GM06990 (cell line): ENCODE results near the gene MRPL18.
"Not testable (repeated sequence)": the region's sequence is repeated elsewhere in the genome, so short reads cannot be mapped to it uniquely, and the experiment has no call there.

Experiments used
- DNase-seq: peaks from one replicate; pipeline ENCODE4 v3.0.0-alpha.2; 2011; ENCODE audit not compliant: insufficient read length; ENCODE audit errors: extremely low read depth
- H3K27me3 ChIP-seq: replicated peaks from 2 replicates; pipeline ENCODE4 v1.6.0; 2011; ENCODE audit warnings: low read length; ENCODE audit not compliant: control insufficient read depth, insufficient read depth
- H3K36me3 ChIP-seq: 2 replicates; pipeline ENCODE4 v1.5.1; 2011; ENCODE audit warnings: low read length; ENCODE audit not compliant: control insufficient read depth, insufficient read depth
- H3K4me3 ChIP-seq: replicated peaks from 2 replicates; pipeline ENCODE4 v1.5.1; 2011; ENCODE audit warnings: low read depth, mild to moderate bottlenecking, control low read depth, low read length
- CTCF ChIP-seq: IDR thresholded peaks from 2 replicates; pipeline ENCODE4 v1.5.1; 2011; ENCODE audit warnings: low read length, control low read depth, mild to moderate bottlenecking, inconsistent platforms; ENCODE audit not compliant: insufficient read depth, poor library complexity, severe bottlenecking

Gene MRPL18

DNA sequence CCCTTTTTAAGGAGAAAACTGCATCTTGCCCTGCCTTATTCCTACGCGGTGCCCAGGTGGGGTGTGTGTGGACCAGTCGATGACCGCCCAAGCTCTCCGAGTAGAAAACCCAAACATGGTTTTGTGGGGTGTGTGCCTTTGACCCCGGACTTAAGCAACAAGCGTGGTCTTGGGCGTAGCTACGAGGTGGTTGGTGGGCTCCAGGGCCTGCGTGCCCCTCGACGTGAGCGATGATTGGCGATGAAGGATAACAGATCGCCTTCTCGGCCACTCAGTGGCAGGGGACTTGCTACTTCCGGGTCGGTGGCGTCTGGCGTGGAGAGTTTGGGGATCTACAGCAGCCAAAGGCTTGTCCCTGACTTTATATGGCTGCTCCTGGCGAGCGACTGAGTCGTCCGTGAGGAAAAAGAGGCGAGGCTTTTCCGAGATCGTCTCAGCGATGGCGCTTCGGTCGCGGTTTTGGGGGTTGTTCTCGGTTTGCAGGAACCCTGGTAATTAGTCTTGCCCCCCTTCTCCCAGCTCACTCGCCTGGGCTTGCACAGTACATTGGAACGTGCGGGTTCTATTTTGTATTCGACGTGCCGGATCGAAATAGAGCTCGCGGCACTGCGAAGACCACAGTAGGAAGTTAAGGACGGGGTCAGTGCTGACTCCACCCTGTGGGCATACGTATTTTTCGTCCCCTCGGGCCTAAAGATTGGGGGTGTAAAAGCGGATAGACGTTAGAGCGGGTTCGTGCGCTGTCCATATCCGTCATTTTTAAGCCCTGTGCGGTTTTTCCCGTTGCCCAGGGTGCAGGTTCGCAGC lies at the start of gene MRPL18:
Gene MRPL18, plus strand, starts transcription at position 319 of the 807 bp plus-strand sequence. Its CDS starts 121 bp downstream, at position 440.
- Histone ChIP-seq H3K27me3 (no peaks in the 10 kb centered on the region), H3K36me3 (peaks cover 4% of the 10 kb centered on the region), H3K4me3 (peak within 1 kb of the TSS; percentile 99)
- TF ChIP-seq CTCF: no peak
- peak; percentile 95 for DNase-seq

DNA sequence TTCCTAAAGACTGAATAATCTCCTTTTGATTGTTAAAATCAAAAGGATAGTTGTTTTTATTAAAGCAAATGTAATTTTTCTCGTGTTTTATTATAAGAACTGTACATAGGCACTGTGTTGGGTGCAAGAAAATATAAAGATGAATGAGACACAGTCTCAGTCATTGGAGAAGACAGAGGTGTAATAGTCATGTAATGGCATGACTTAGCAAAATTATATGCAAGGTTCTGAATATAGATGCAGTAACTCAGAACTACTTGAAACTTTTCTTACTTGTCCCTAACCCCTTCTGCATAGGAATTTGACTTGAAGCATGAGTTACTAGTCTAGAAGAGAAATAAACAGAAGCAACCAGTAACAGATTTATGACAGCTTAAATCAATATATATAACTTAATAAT lies 48.1 kb upstream of the MRPL18 start:
- Histone ChIP-seq H3K36me3 (peaks cover 12% of the 10 kb centered on the region), H3K27me3 (no peaks in the 10 kb centered on the region), H3K4me3 (no peak overlapping the region)
- TF ChIP-seq CTCF: no peak
- no peak for DNase-seq

GRCh38 chr6:159745081-159745480 lies 45.2 kb upstream of the MRPL18 start:
- TF ChIP-seq CTCF: no peak
- Histone ChIP-seq H3K4me3 (no peak overlapping the region), H3K27me3 (no peaks in the 10 kb centered on the region), H3K36me3 (peaks cover 11% of the 10 kb centered on the region)
- no peak for DNase-seq

GRCh38 chr6:159746759-159747158 lies 43.5 kb upstream of the MRPL18 start:
- H3K36me3 ChIP-seq: peaks cover 8% of the 10 kb centered on the region
- H3K27me3 ChIP-seq: no peaks in the 10 kb centered on the region
- TF ChIP-seq CTCF: no peak
- no peak overlapping the region for H3K4me3 ChIP-seq
- DNase-seq: no peak

GRCh38 chr6:159748127-159748526 lies 42.1 kb upstream of the MRPL18 start:
- H3K27me3 ChIP-seq, H3K36me3 ChIP-seq, DNase-seq, H3K4me3 ChIP-seq: not testable (repeated sequence)

DNA sequence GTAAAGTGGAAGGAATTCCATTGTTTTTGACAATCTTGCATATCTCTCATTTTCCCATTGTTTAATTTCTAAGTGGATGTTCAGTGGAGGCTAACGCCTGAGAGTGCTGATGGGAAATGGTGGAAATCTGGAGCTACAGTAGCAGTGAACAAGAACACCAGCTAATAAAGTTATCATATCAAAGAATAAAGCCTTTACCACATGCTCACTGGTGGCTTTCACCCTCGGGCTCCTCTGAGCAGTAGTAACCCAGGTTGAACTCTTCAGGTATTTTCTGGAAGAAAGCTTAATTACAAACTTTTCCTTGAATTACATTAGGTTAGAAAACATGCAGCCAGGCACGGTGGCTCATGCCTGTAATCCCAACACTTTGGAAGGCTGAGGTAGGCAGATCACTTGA lies 38.8 kb upstream of the MRPL18 start:
- H3K4me3 ChIP-seq: no peak overlapping the region
- peaks cover 14% of the 10 kb centered on the region for H3K36me3 ChIP-seq
- no peak for DNase-seq
- H3K27me3 ChIP-seq: no peaks in the 10 kb centered on the region
- TF ChIP-seq CTCF: no peak
